Mesendoderm (in vitro differentiated cells): ENCODE measurements around the gene SLC12A1.
A peak's percentile ranks its signal among the peaks of the same experiment; 100 is the strongest.

Source experiments
- DNase-seq: peaks from one replicate; pipeline ENCODE4 v3.0.0; 2013
- H2AK5ac ChIP-seq: 2 replicates; pipeline ENCODE4 v1.6.1; 2013; ENCODE audit warnings: low read length, inconsistent platforms
- H2BK120ac ChIP-seq: 2 replicates; pipeline ENCODE4 v1.6.1; 2013; ENCODE audit warnings: low read depth, mild to moderate bottlenecking, low read length, moderate library complexity, mixed read lengths
- H2BK15ac ChIP-seq: replicated peaks from 2 replicates; pipeline ENCODE4 v1.6.1; 2013; ENCODE audit warnings: low read depth, mild to moderate bottlenecking, moderate library complexity
- H2BK5ac ChIP-seq: 2 replicates; pipeline ENCODE4 v1.6.1; 2013; ENCODE audit warnings: low read length, inconsistent platforms
- H3K18ac ChIP-seq: 2 replicates; pipeline ENCODE4 v1.6.1; 2013; ENCODE audit warnings: mild to moderate bottlenecking, low read length, mixed read lengths
- H3K23ac ChIP-seq: one replicate; pipeline ENCODE4 v1.6.1; 2013; ENCODE audit warnings: low read length
- H3K27ac ChIP-seq: 2 replicates; pipeline ENCODE4 v1.5.1; 2013; ENCODE audit warnings: low read depth, mild to moderate bottlenecking, inconsistent platforms, low read length, moderate library complexity
- H3K27me3 ChIP-seq: 2 replicates; pipeline ENCODE4 v1.6.1; 2013; ENCODE audit warnings: low read length, control low read depth, mild to moderate bottlenecking, inconsistent platforms; ENCODE audit not compliant: insufficient read depth, poor library complexity
- H3K36me3 ChIP-seq: 2 replicates; pipeline ENCODE4 v1.6.1; 2013; ENCODE audit warnings: low read length, inconsistent platforms; ENCODE audit not compliant: control insufficient read depth, insufficient read depth
- H3K4ac ChIP-seq: one replicate; pipeline ENCODE4 v1.6.1; 2013; ENCODE audit warnings: low read depth, mild to moderate bottlenecking, low read length, moderate library complexity
- H3K4me1 ChIP-seq: 2 replicates; pipeline ENCODE4 v1.6.1; 2013; ENCODE audit warnings: low read depth, low read length, inconsistent platforms; ENCODE audit not compliant: control insufficient read depth
- H3K4me2 ChIP-seq: 2 replicates; pipeline ENCODE4 v1.6.1; 2013; ENCODE audit warnings: low read length
- H3K4me3 ChIP-seq: 2 replicates; pipeline ENCODE4 v1.5.1; 2013; ENCODE audit warnings: mild to moderate bottlenecking, low read length
- H3K56ac ChIP-seq: one replicate; pipeline ENCODE4 v1.6.1; 2013; ENCODE audit warnings: low read length
- H3K79me1 ChIP-seq: 2 replicates; pipeline ENCODE4 v1.6.1; 2013; ENCODE audit warnings: low read length, inconsistent platforms
- H3K79me2 ChIP-seq: 2 replicates; pipeline ENCODE4 v1.6.1; 2013; ENCODE audit warnings: mild to moderate bottlenecking, low read length; ENCODE audit not compliant: control insufficient read depth, insufficient read depth
- H3K9ac ChIP-seq: 2 replicates; pipeline ENCODE4 v1.6.1; 2013; ENCODE audit warnings: low read length, inconsistent platforms
- H4K5ac ChIP-seq: one replicate; pipeline ENCODE4 v1.6.1; 2013; ENCODE audit warnings: low read length
- H4K8ac ChIP-seq: one replicate; pipeline ENCODE4 v1.6.1; 2013; ENCODE audit warnings: low read depth, mild to moderate bottlenecking, control low read depth, low read length, moderate library complexity
- WGBS: extraction: QIAGEN DNeasy Blood & Tissue Kit; methylation state at CpG from one replicate; pipeline ENCODE4 v1.1.7; 2013; ENCODE audit warnings: low lambda C conversion rate, missing lambda C conversion rate; ENCODE audit not compliant: insufficient coverage; ENCODE audit errors: extremely low coverage; 5-methylcytosine and 5-hydroxymethylcytosine counted together

Gene SLC12A1

DNA sequence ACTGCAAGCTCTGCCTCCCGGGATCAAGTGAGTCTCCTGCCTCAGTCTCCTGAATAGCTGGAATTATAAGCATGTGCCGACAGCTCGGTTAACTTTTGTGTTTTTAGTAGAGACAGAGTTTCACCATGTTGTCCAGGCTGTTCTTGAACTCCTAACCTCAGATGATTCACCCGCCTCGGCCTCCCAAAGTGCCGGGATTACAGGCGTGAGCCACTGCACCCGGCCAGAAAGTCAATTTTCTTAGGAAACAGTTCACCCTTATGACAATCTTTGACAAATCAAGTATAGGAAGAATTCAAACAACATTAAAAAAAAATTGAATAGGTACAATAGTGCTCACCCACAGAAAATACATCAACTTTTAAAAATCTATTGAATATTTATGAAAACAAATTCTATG lies 101.5 kb downstream of the SLC12A1 start:
- Histone ChIP-seq H3K4ac (no peak overlapping the region), H3K4me1 (peaks cover 3% of the 10 kb centered on the region), H3K27me3 (no peaks in the 10 kb centered on the region)

DNA sequence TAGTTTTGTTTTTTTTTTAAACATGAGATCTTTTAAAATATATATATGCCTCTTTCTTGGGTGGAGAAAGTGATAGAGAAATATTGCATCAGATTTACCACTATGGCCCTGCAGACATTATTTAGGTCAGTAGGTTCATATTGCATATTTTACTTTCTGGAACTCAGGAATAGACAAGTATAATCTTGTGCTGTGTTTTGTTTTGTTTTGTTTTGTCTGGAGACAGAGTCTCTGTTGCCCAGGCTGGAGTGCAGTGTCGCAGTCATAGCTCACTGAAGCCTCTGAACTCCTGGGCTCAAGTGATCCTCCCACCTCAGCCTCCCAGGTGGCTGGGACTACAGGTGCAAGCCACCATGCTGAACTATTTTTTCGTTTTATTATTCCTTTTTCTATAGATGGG lies 103.6 kb downstream of the SLC12A1 start:
- Histone ChIP-seq H3K27ac (no peak overlapping the region), H3K56ac (no peak overlapping the region), H3K23ac (no peak overlapping the region), H3K79me2 (no peaks in the 10 kb centered on the region), H3K4ac (no peak overlapping the region), H3K9ac (no peak overlapping the region), H3K79me1 (no peaks in the 10 kb centered on the region), H2BK15ac (no peak overlapping the region), H3K4me2 (no peak overlapping the region), H3K18ac (no peak overlapping the region), H2AK5ac (no peak overlapping the region), H4K8ac (no peak overlapping the region), H3K36me3 (no peaks in the 10 kb centered on the region), H2BK120ac (no peak overlapping the region), H3K4me1 (no peaks in the 10 kb centered on the region), H2BK5ac (no peak overlapping the region), H4K5ac (no peak overlapping the region), H3K27me3 (no peaks in the 10 kb centered on the region), H3K4me3 (no peak overlapping the region)
- WGBS = no CpG with 5 or more reads among the region's 2 CpGs
- DNase-seq = no peak

More for the DNA sequence above, 101.5 kb downstream of the SLC12A1 start:
- H3K4me2 ChIP-seq = no peak overlapping the region
- no peak for DNase-seq
- no CpG with 5 or more reads among the region's 8 CpGs for WGBS
- H3K23ac ChIP-seq = no peak overlapping the region
- H3K36me3 ChIP-seq = no peaks in the 10 kb centered on the region
- no peak overlapping the region for H3K27ac ChIP-seq
- no peak overlapping the region for H3K18ac ChIP-seq
- H3K79me1 ChIP-seq = no peaks in the 10 kb centered on the region
- no peaks in the 10 kb centered on the region for H3K79me2 ChIP-seq
- no peak overlapping the region for H2BK5ac ChIP-seq
- H4K5ac ChIP-seq = no peak overlapping the region
- no peak overlapping the region for H2AK5ac ChIP-seq
- no peak overlapping the region for H3K9ac ChIP-seq
- H3K4me3 ChIP-seq = no peak overlapping the region
- no peak overlapping the region for H3K56ac ChIP-seq
- H4K8ac ChIP-seq = no peak overlapping the region
- H2BK15ac ChIP-seq = no peak overlapping the region
- no peak overlapping the region for H2BK120ac ChIP-seq

DNA sequence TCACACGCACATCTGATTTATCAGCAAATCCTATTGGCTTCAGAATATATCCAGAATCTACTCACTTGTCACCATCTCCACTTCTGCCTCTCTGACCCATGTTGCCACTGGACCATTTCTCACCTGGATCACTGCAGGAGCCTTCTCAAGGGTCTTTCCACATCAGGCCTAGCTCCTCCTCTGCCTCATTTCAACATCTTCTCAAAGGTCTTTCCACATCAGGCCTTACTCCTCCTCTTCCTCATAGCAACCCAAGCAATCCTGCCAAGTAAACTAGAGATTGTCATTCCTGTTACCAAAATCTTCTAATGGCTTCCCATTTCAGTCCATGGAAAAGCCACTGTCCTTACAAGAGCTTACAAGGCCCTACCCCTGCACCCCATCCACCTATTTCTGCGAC lies 107.1 kb downstream of the SLC12A1 start:
- WGBS = no CpG with 5 or more reads among the region's 2 CpGs
- no peak overlapping the region for H3K23ac ChIP-seq

DNA sequence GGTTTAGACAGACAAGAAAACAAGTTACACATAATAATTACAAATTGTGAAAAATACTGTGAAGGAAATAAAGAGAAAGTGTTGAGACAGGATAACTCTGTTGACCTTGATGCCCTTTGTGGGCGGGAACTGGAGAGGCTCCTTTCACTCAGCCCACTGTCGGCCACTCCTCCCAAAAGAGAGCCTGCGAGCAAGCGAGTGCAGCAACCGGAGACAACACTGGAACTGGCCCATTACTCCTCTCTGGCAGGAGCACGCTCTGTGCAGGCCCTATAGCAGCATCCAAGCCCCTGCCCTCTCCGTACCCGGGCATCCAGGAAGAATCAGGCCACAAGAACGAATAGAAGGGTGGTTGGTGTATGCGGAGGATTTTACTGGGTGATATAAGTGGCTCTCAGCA lies 108.9 kb downstream of the SLC12A1 start:
- no peak overlapping the region for H2BK5ac ChIP-seq
- H3K79me1 ChIP-seq = no peaks in the 10 kb centered on the region
- no peak overlapping the region for H2BK120ac ChIP-seq
- H3K27me3 ChIP-seq = no peaks in the 10 kb centered on the region
- DNase-seq = peak; percentile 27
- H2AK5ac ChIP-seq = no peak overlapping the region
- peak overlapping the region; percentile 73 for H3K56ac ChIP-seq
- H4K8ac ChIP-seq = no peak overlapping the region
- no peak overlapping the region for H2BK15ac ChIP-seq
- H3K23ac ChIP-seq = no peak overlapping the region
- no CpG with 5 or more reads among the region's 10 CpGs for WGBS
- H3K4me2 ChIP-seq = no peak overlapping the region
- H3K18ac ChIP-seq = no peak overlapping the region
- H3K27ac ChIP-seq = no peak overlapping the region
- no peak overlapping the region for H4K5ac ChIP-seq
- H3K36me3 ChIP-seq = no peaks in the 10 kb centered on the region
- no peak overlapping the region for H3K4ac ChIP-seq
- H3K4me3 ChIP-seq = no peak overlapping the region
- H3K9ac ChIP-seq = no peak overlapping the region
- H3K4me1 ChIP-seq = no peaks in the 10 kb centered on the region
- no peaks in the 10 kb centered on the region for H3K79me2 ChIP-seq

More for the DNA sequence above, 107.1 kb downstream of the SLC12A1 start:
- Histone ChIP-seq H3K4me1 (no peaks in the 10 kb centered on the region), H3K4me3 (no peak overlapping the region), H2BK5ac (no peak overlapping the region), H2AK5ac (no peak overlapping the region), H3K79me1 (no peaks in the 10 kb centered on the region), H3K36me3 (no peaks in the 10 kb centered on the region), H3K79me2 (no peaks in the 10 kb centered on the region), H4K5ac (no peak overlapping the region), H3K4ac (no peak overlapping the region), H3K9ac (no peak overlapping the region), H3K56ac (no peak overlapping the region), H4K8ac (no peak overlapping the region), H3K18ac (no peak overlapping the region), H3K27ac (no peak overlapping the region), H3K27me3 (no peaks in the 10 kb centered on the region), H3K4me2 (no peak overlapping the region), H2BK15ac (no peak overlapping the region), H2BK120ac (no peak overlapping the region)
- DNase-seq = no peak

DNA sequence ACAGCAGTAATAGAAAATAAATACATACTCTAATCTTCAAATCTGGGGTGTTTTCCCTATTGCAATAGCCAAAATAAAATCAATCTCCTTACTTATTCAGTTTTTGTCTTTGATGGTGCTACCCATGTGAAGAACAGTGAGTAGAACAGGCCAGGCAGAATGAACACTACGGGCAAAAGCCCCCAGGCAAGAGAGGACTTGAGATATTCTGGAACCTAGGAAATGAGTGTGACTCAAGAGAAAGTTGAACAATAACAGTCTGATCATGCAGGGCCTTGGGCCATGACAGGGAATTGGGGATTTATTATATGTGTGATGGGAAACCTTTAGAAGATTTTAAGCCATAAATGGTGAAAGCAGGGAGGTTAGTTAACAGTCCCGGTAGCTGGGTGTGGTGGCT lies 111.1 kb downstream of the SLC12A1 start:
- H3K4me2 ChIP-seq = no peak overlapping the region
- H3K27ac ChIP-seq = no peak overlapping the region
- no CpG with 5 or more reads among the region's 2 CpGs for WGBS

DNA sequence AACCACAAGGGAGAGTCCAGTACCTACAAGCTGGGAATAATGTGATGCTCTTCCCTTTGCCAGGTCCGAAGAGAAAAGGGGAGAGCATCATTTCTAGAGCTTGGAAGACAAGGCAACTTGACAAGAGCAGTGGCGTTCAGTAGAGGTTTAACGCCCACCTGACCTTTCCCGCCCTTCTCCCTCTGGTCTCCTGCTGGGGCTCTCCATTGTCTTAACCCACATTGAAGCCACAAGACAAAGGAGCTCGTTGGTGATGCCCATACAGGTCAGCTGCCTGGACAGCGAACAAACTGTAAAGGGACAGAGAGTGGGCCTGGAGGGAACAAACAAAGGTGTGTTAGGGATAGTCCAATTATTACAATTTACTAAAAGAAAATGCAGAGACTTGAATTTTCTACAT lies 112.0 kb downstream of the SLC12A1 start:
- no peak overlapping the region for H3K4me3 ChIP-seq
- DNase-seq = peak; percentile 30
- no peak overlapping the region for H2BK5ac ChIP-seq
- no peaks in the 10 kb centered on the region for H3K79me1 ChIP-seq
- no peak overlapping the region for H4K8ac ChIP-seq
- no peak overlapping the region for H2BK120ac ChIP-seq
- no peak overlapping the region for H4K5ac ChIP-seq
- no peak overlapping the region for H3K56ac ChIP-seq
- no peak overlapping the region for H3K18ac ChIP-seq
- H3K36me3 ChIP-seq = no peaks in the 10 kb centered on the region
- no peak overlapping the region for H3K27ac ChIP-seq
- no peak overlapping the region for H3K9ac ChIP-seq
- no peaks in the 10 kb centered on the region for H3K4me1 ChIP-seq
- H3K4me2 ChIP-seq = no peak overlapping the region
- no peaks in the 10 kb centered on the region for H3K79me2 ChIP-seq
- no peak overlapping the region for H2AK5ac ChIP-seq
- no peak overlapping the region for H3K23ac ChIP-seq
- no peak overlapping the region for H2BK15ac ChIP-seq
- WGBS = no CpG with 5 or more reads among the region's 6 CpGs
- no peak overlapping the region for H3K4ac ChIP-seq
- no peaks in the 10 kb centered on the region for H3K27me3 ChIP-seq

More for the DNA sequence above, 111.1 kb downstream of the SLC12A1 start:
- Histone ChIP-seq H2BK5ac (no peak overlapping the region), H3K27me3 (no peaks in the 10 kb centered on the region), H3K4ac (no peak overlapping the region), H3K4me3 (no peak overlapping the region), H3K36me3 (no peaks in the 10 kb centered on the region), H2BK15ac (no peak overlapping the region), H3K9ac (no peak overlapping the region), H3K23ac (no peak overlapping the region), H3K56ac (no peak overlapping the region), H2AK5ac (no peak overlapping the region), H2BK120ac (no peak overlapping the region), H3K4me1 (no peaks in the 10 kb centered on the region), H3K18ac (no peak overlapping the region), H4K8ac (no peak overlapping the region), H3K79me1 (no peaks in the 10 kb centered on the region), H4K5ac (no peak overlapping the region), H3K79me2 (no peaks in the 10 kb centered on the region)
- no peak for DNase-seq
